CD4-positive, CD25-positive, alpha-beta regulatory T cell (primary cell): Measurements from ENCODE around the gene UCHL1. TPM values are rescaled to one million over a fixed set of nuclear protein-coding genes. Genes with fewer than 3 reads are reported as not detected.
A peak's percentile ranks its signal among the peaks of the same experiment; 100 is the strongest.

ENCODE experiments used
- ATAC-seq, 2 donors: fragments of 150-1000 bp; cut with Tn5 transposase; one replicate each; pipeline ENCODE4 v1.10.0; 2021; ENCODE audit warnings: low read depth in 2 of 2, moderate number of reproducible peaks in 2 of 2, moderate library complexity in 1 of 2
- DNase-seq, 3 donors: peaks; one replicate each; pipeline versions ENCODE4 v3.0.0 to v3.0.0-alpha.2; 2012 to 2022; ENCODE audit warnings: mixed read lengths in 1 of 3
- H3K27ac ChIP-seq: one replicate; pipeline ENCODE4 v1.7.0; 2013; ENCODE audit warnings: mild to moderate bottlenecking, low read length; ENCODE audit not compliant: insufficient read depth, poor library complexity, severe bottlenecking
- H3K27me3 ChIP-seq: one replicate; pipeline ENCODE4 v1.7.0; 2013; ENCODE audit warnings: low read length; ENCODE audit not compliant: control insufficient read depth, insufficient read depth
- H3K36me3 ChIP-seq: one replicate; pipeline ENCODE4 v1.7.0; 2013; ENCODE audit warnings: mild to moderate bottlenecking, low read length, moderate library complexity; ENCODE audit not compliant: control insufficient read depth, insufficient read depth
- H3K4me1 ChIP-seq: 2 replicates; pipeline ENCODE4 v1.7.0; 2013; ENCODE audit warnings: mild to moderate bottlenecking, low read length; ENCODE audit not compliant: insufficient read depth, control insufficient read depth, poor library complexity, severe bottlenecking
- H3K4me3 ChIP-seq: one replicate; pipeline ENCODE4 v1.7.0; 2013; ENCODE audit warnings: low read depth, mild to moderate bottlenecking, low read length, moderate library complexity
- H3K9me3 ChIP-seq, 2 experiments: 1 replicate in 1 of 2; 2 replicates in 1 of 2; pipeline ENCODE4 v1.7.0; 2013; ENCODE audit warnings: low read length in 2 of 2, mild to moderate bottlenecking in 1 of 2, moderate library complexity in 1 of 2; ENCODE audit not compliant: control insufficient read depth in 2 of 2
- H3K27ac Mint-ChIP-seq, 3 donors: one replicate each; pipeline ENCODE4 v1.8.0; 2020 to 2022; ENCODE audit warnings: mild to moderate bottlenecking in 3 of 3, mixed read lengths in 3 of 3, moderate library complexity in 2 of 3
- H3K27me3 Mint-ChIP-seq: one replicate; pipeline ENCODE4 v1.8.0; 2022; ENCODE audit warnings: mild to moderate bottlenecking, mixed read lengths
- H3K36me3 Mint-ChIP-seq: one replicate; pipeline ENCODE4 v1.8.0; 2020; ENCODE audit warnings: mixed read lengths
- H3K4me1 Mint-ChIP-seq, 4 donors: one replicate each; pipeline ENCODE4 v1.8.0; 2020 to 2022; ENCODE audit warnings: mixed read lengths in 4 of 4, mild to moderate bottlenecking in 1 of 4
- H3K4me3 Mint-ChIP-seq, 4 donors: one replicate each; pipeline ENCODE4 v1.8.0; 2020 to 2022; ENCODE audit warnings: mild to moderate bottlenecking in 4 of 4, mixed read lengths in 4 of 4, moderate library complexity in 3 of 4
- H3K9me3 Mint-ChIP-seq, 7 donors: one replicate each; pipeline ENCODE4 v1.8.0; 2020 to 2022; ENCODE audit warnings: mixed read lengths in 7 of 7, mild to moderate bottlenecking in 3 of 7, moderate library complexity in 2 of 7
- polyA plus RNA-seq, 4 donors: library from polyadenylated mRNA; unstranded; fragments of 300-500 nt; fragmentation: Illumina TruSeq; gene quantifications; one replicate each; pipeline ENCODE4 v1.2.3, GENCODE V29; 2021
- total RNA-seq: library from RNA; stranded (reverse); gene quantifications from one replicate; pipeline ENCODE4 v1.2.3, GENCODE V29; 2022

The UCHL1 gene
- total and polyA plus RNA-seq, 5 donors from 2014 or later = not detected

DNA sequence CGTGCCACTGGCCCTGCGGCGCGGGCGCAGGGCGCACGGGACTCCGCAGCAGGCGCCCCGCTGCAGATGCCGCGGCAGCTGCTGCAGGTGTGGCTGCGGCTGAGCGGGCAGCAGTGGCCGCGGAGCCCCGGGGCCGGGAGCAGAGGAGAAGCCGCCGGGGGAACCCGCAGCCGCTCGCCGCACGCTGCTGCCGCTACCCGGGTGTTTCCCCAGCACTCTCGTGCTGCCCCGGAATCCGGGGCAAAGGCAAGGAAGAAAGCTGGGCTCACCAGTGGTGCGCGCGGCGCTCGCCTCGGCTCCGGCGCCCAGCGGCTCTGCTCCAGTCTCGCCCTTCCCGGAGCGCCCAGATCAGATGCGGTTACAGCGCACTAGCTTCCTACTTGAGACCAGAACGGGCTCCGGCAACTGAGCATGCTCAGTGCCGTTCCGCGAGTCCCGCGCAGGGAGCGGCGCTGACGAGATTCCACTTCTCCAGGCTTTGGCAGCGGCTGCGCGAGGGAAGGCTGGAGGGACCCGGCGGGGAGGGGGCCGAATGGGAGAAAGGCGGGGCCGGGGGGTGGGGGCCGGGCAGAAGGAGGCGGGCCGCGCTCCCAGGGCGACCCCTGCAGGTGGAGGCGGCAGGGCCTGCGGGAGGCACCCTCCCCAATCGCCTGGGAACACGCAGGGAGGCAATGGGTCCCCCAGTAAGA is 42.4 kb upstream of the UCHL1 start, which contains the start of gene APBB2:
APBB2 (minus strand) TSS at position 407 of the 689 bp plus-strand sequence. CDS start 181,288 bp downstream, outside the sequence.
- no peaks in the 10 kb centered on the region for H3K36me3 Mint-ChIP-seq
- peaks cover 59% of the 10 kb centered on the region for H3K27me3 Mint-ChIP-seq
- Histone ChIP-seq H3K4me3 (no peak within 1 kb of the TSS), H3K36me3 (no peaks in the 10 kb centered on the region), H3K4me1 (peaks cover 18% of the 10 kb centered on the region), H3K27me3 (peaks cover 40% of the 10 kb centered on the region), H3K9me3 (no peaks in the 10 kb centered on the region), H3K27ac (no peak within 1 kb of the TSS)
- ATAC-seq (peak in 1 of 2 donors; percentile 31), DNase-seq (peak in 1 of 3 donors; percentile 32)
- peaks cover 5 to 23% (median 12%) of the 10 kb centered on the region in 4 donors for H3K4me1 Mint-ChIP-seq
- peak within 1 kb of the TSS in 3 of 4 donors; percentile 57 to 71 (median 63) for H3K4me3 Mint-ChIP-seq
- peaks cover 0 to 4% (median 0%) of the 10 kb centered on the region in 7 donors for H3K9me3 Mint-ChIP-seq
- H3K27ac Mint-ChIP-seq = no peak within 1 kb of the TSS

GRCh38 chr4:41214825-41215146 is 41.9 kb upstream of the UCHL1 start:
- Mint-ChIP-seq H3K9me3 (peaks cover 0 to 4% (median 1%) of the 10 kb centered on the region in 7 donors), H3K4me1 (peaks cover 5 to 23% (median 12%) of the 10 kb centered on the region in 4 donors), H3K36me3 (no peaks in the 10 kb centered on the region), H3K27me3 (peaks cover 60% of the 10 kb centered on the region), H3K4me3 (peak overlapping the region in 2 of 4 donors; percentile 57 to 71), H3K27ac (no peak overlapping the region)
- Histone ChIP-seq H3K36me3 (no peaks in the 10 kb centered on the region), H3K4me3 (no peak overlapping the region), H3K9me3 (no peaks in the 10 kb centered on the region), H3K27ac (no peak overlapping the region), H3K27me3 (peaks cover 44% of the 10 kb centered on the region), H3K4me1 (peaks cover 18% of the 10 kb centered on the region)
- no peak for DNase-seq
- no peak for ATAC-seq

DNA sequence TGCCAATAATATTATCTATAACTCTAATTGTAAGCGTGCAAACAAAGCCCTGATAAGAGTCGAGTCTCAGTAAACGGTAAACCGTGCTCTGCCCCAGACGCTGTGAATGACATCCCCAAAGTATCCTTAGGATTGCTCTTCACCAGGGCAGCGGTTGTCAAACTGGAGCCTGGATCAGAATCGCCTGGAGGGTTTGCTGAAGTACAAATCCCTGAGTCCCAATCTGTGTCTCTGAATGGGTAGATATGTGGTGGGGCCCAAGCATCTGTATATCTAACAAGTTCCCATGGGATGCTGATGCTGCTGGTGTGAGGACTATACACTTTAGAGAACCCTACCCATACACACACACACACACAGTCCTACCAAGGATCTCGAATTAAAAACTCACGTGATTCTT is 41.6 kb upstream of the UCHL1 start:
- H3K27ac ChIP-seq = no peak overlapping the region
- Mint-ChIP-seq H3K4me3 (peak overlapping the region in 3 of 4 donors; percentile 48 to 71 (median 57)), H3K9me3 (peaks cover 0 to 4% (median 1%) of the 10 kb centered on the region in 7 donors), H3K27me3 (peaks cover 64% of the 10 kb centered on the region), H3K36me3 (no peaks in the 10 kb centered on the region), H3K4me1 (peaks cover 5 to 23% (median 12%) of the 10 kb centered on the region in 4 donors), H3K27ac (no peak overlapping the region)
- peaks cover 45% of the 10 kb centered on the region for H3K27me3 ChIP-seq
- DNase-seq (no peak), ATAC-seq (no peak)
- no peaks in the 10 kb centered on the region for H3K9me3 ChIP-seq
- H3K36me3 ChIP-seq = no peaks in the 10 kb centered on the region
- no peak overlapping the region for H3K4me3 ChIP-seq
- peaks cover 18% of the 10 kb centered on the region for H3K4me1 ChIP-seq

DNA sequence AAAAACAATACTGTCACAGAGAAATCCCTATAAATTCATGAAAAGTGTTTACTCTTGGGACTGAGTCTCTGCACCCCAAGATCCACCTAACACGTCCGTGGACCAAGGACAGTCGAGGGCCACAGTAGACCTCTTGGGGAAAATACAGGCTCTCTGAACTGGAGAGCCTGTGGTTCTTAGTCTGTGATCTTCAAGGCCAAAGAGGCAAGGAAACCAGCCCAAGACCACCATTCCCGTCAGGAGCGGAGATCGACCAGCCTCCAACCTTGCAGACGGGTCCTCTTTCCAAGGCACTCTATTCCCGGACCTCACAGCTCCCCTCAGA is 40.8 kb upstream of the UCHL1 start:
- peaks cover 66% of the 10 kb centered on the region for H3K27me3 Mint-ChIP-seq
- no peaks in the 10 kb centered on the region for H3K9me3 ChIP-seq
- H3K36me3 Mint-ChIP-seq = no peaks in the 10 kb centered on the region
- no peak overlapping the region for H3K27ac Mint-ChIP-seq
- H3K4me1 Mint-ChIP-seq = peaks cover 5 to 23% (median 12%) of the 10 kb centered on the region in 4 donors
- no peak overlapping the region for H3K27ac ChIP-seq
- no peak overlapping the region for H3K4me3 ChIP-seq
- H3K27me3 ChIP-seq = peaks cover 47% of the 10 kb centered on the region
- H3K36me3 ChIP-seq = no peaks in the 10 kb centered on the region
- peaks cover 18% of the 10 kb centered on the region for H3K4me1 ChIP-seq
- peaks cover 0 to 4% (median 1%) of the 10 kb centered on the region in 7 donors for H3K9me3 Mint-ChIP-seq
- ATAC-seq (no peak), DNase-seq (no peak)
- peak overlapping the region in 2 of 4 donors; percentile 62 to 77 for H3K4me3 Mint-ChIP-seq

GRCh38 chr4:41216294-41217019 is 40.3 kb upstream of the UCHL1 start:
- Mint-ChIP-seq H3K4me3 (peak overlapping the region in 3 of 4 donors; percentile 48 to 77 (median 72)), H3K9me3 (peaks cover 0 to 4% (median 1%) of the 10 kb centered on the region in 7 donors), H3K36me3 (no peaks in the 10 kb centered on the region), H3K27ac (no peak overlapping the region), H3K27me3 (peaks cover 69% of the 10 kb centered on the region), H3K4me1 (peaks cover 5 to 23% (median 12%) of the 10 kb centered on the region in 4 donors)
- ATAC-seq (peak in 1 of 2 donors; percentile 37), DNase-seq (peak in 1 of 3 donors; percentile 61)
- peaks cover 18% of the 10 kb centered on the region for H3K4me1 ChIP-seq
- H3K9me3 ChIP-seq = no peaks in the 10 kb centered on the region
- no peaks in the 10 kb centered on the region for H3K36me3 ChIP-seq
- H3K27me3 ChIP-seq = peaks cover 47% of the 10 kb centered on the region
- H3K27ac ChIP-seq = no peak overlapping the region
- no peak overlapping the region for H3K4me3 ChIP-seq

DNA sequence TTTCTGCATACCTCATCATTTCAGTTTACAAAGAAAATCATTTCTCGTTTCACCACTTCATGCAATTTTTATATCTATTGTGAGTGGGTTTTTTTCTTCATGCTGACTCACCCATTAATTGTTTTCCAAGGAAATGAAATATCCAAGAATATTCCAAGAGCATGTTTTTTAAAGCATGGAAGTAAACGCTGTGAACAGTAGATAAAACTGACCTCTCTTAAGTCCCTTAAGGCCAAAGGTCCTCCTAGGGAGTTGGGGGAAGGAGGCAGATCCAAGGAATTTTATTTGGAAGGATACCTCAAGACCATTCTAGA is 39.8 kb upstream of the UCHL1 start:
- no peaks in the 10 kb centered on the region for H3K9me3 ChIP-seq
- ATAC-seq (no peak), DNase-seq (no peak)
- H3K4me1 Mint-ChIP-seq = peaks cover 5 to 23% (median 12%) of the 10 kb centered on the region in 4 donors
- peaks cover 47% of the 10 kb centered on the region for H3K27me3 ChIP-seq
- H3K4me1 ChIP-seq = peaks cover 18% of the 10 kb centered on the region
- H3K36me3 Mint-ChIP-seq = no peaks in the 10 kb centered on the region
- H3K4me3 ChIP-seq = no peak overlapping the region
- peaks cover 0 to 4% (median under 1%) of the 10 kb centered on the region in 7 donors for H3K9me3 Mint-ChIP-seq
- no peak overlapping the region for H3K27ac ChIP-seq
- no peaks in the 10 kb centered on the region for H3K36me3 ChIP-seq
- peak overlapping the region in 2 of 4 donors; percentile 65 to 72 for H3K4me3 Mint-ChIP-seq
- no peak overlapping the region for H3K27ac Mint-ChIP-seq
- H3K27me3 Mint-ChIP-seq = peaks cover 64% of the 10 kb centered on the region

DNA sequence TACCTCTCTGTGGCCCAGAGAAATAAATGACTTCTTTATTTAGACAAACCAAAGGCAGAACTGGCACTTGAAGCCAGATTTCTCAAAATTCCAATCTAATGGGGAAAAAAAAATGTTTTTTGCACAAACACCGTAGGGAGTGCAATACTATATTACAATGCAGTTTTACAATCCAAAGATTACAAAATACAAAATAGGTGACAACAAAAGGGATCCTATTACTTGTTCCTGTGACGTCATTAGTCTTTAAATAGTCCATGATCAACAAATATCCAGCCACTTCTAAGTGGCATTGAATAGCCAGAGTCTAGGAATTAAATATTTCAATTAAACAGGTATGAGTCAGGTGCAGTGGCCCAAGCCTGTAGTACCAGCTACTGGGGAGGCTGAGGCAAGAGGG is 39.4 kb upstream of the UCHL1 start:
- peaks cover 18% of the 10 kb centered on the region for H3K4me1 ChIP-seq
- no peaks in the 10 kb centered on the region for H3K9me3 ChIP-seq
- H3K27ac Mint-ChIP-seq = no peak overlapping the region
- peaks cover 43% of the 10 kb centered on the region for H3K27me3 ChIP-seq
- H3K9me3 Mint-ChIP-seq = peaks cover 0 to 4% (median 0%) of the 10 kb centered on the region in 7 donors
- ATAC-seq (no peak), DNase-seq (no peak)
- H3K36me3 Mint-ChIP-seq = no peaks in the 10 kb centered on the region
- peaks cover 60% of the 10 kb centered on the region for H3K27me3 Mint-ChIP-seq
- peak overlapping the region in 1 of 4 donors; percentile 72 for H3K4me3 Mint-ChIP-seq
- no peak overlapping the region for H3K27ac ChIP-seq
- peaks cover 5 to 23% (median 12%) of the 10 kb centered on the region in 4 donors for H3K4me1 Mint-ChIP-seq
- H3K4me3 ChIP-seq = no peak overlapping the region
- H3K36me3 ChIP-seq = no peaks in the 10 kb centered on the region
